C4-2B (cell line): Measurements from ENCODE around the gene COPS8.

Source experiments
- ZFX ChIP-seq: fragments of 450-650 bp; IDR thresholded peaks from 2 replicates; pipeline ENCODE4 v1.6.1; 2017
- TF ChIP-seq, protein P1 (sequence below): fragments of 450-650 bp; conservative IDR thresholded peaks from 2 replicates; pipeline ENCODE4 v1.5.1; 2017; ENCODE audit warnings: mild to moderate bottlenecking

DNA sequence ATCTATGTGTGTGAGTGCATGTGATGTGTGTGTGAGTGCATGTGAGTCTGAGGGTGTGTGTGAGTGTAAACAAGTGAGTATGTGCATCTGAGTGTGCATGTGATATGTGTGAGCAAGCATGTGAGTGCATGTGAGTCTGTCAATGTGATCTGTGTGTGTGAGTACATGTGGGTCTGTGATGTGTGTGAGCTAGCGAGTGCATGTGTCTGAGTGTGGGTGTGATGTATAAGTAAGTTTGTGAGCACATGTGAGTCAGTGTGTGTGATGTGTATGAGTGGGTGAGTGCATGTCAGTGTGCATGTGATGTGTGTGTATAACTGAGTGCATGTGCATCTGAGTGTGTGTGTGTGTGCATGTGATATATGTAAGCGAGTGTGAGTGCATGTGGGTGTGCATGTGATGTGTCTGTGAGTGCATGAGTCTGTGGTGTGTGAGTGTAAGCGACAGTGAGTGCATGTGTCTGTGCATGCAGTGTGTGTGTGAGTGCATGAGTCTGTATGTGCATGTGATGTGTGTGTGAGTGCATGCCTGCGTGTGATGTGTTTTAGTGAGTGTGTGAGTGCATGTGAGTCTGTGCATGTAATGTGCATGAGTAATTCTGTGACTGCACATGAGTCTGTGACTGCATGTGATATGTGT is 44.1 kb downstream of the COPS8 start:
- TF ChIP-seq, protein P1, sequence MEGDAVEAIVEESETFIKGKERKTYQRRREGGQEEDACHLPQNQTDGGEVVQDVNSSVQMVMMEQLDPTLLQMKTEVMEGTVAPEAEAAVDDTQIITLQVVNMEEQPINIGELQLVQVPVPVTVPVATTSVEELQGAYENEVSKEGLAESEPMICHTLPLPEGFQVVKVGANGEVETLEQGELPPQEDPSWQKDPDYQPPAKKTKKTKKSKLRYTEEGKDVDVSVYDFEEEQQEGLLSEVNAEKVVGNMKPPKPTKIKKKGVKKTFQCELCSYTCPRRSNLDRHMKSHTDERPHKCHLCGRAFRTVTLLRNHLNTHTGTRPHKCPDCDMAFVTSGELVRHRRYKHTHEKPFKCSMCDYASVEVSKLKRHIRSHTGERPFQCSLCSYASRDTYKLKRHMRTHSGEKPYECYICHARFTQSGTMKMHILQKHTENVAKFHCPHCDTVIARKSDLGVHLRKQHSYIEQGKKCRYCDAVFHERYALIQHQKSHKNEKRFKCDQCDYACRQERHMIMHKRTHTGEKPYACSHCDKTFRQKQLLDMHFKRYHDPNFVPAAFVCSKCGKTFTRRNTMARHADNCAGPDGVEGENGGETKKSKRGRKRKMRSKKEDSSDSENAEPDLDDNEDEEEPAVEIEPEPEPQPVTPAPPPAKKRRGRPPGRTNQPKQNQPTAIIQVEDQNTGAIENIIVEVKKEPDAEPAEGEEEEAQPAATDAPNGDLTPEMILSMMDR, result no peak
- no peak for TF ChIP-seq ZFX
